ENCODE data around the gene VPS33A. TPM values are rescaled to one million over a fixed set of nuclear protein-coding genes. Genes with fewer than 3 reads are reported as not detected.
"Not testable (repeated sequence)": the region's sequence is repeated elsewhere in the genome, so short reads cannot be mapped to it uniquely, and the experiment has no call there.

Gene VPS33A
- total RNA-seq, 1 donor from 2014 or later: 16.9 TPM

GRCh38 chr12:122205053-122205925 is 61.0 kb downstream of the VPS33A start:
- Mint-ChIP-seq H3K27ac (ENCODE audit: unreplicated experiment) (no peak overlapping the region), H3K4me1 (ENCODE audit: low read depth) (peaks cover 12% of the 10 kb centered on the region), H3K27me3 (ENCODE audit: low read depth) (peaks cover 8% of the 10 kb centered on the region), H3K4me3 (ENCODE audit: unreplicated experiment) (peak overlapping the region; percentile 60), H3K36me3 (ENCODE audit: low read depth) (peaks cover 21% of the 10 kb centered on the region), H3K9me3 (ENCODE audit: low read depth) (no peaks in the 10 kb centered on the region)
- no peak for DNase-seq (ENCODE audit: low spot score)
- no peak for TF ChIP-seq CTCF (IDR thresholded peaks at IDR 0.05)

GRCh38 chr12:122204167-122205052 is 61.9 kb downstream of the VPS33A start:
- Mint-ChIP-seq H3K27ac (ENCODE audit: unreplicated experiment) (no peak overlapping the region), H3K4me1 (ENCODE audit: low read depth) (peaks cover 12% of the 10 kb centered on the region), H3K27me3 (ENCODE audit: low read depth) (peaks cover 8% of the 10 kb centered on the region), H3K4me3 (ENCODE audit: unreplicated experiment) (peak overlapping the region; percentile 60), H3K9me3 (ENCODE audit: low read depth) (no peaks in the 10 kb centered on the region), H3K36me3 (ENCODE audit: low read depth) (peaks cover 14% of the 10 kb centered on the region)
- no peak for TF ChIP-seq CTCF (IDR thresholded peaks at IDR 0.05)
- no peak for DNase-seq (ENCODE audit: low spot score)

GRCh38 chr12:122203301-122204166 is 62.8 kb downstream of the VPS33A start, which contains the start of gene B3GNT4:
Gene B3GNT4, plus strand, starts transcription at chr12:122203709. Its CDS starts 910 bp downstream, at chr12:122204619.
- no peak for DNase-seq (ENCODE audit: low spot score)
- no peak for TF ChIP-seq CTCF (IDR thresholded peaks at IDR 0.05)
- Mint-ChIP-seq H3K27ac (ENCODE audit: unreplicated experiment) (no peak within 1 kb of the TSS), H3K4me1 (ENCODE audit: low read depth) (peaks cover 12% of the 10 kb centered on the region), H3K36me3 (ENCODE audit: low read depth) (peaks cover 12% of the 10 kb centered on the region), H3K9me3 (ENCODE audit: low read depth) (no peaks in the 10 kb centered on the region), H3K4me3 (ENCODE audit: unreplicated experiment) (peak within 1 kb of the TSS; percentile 75), H3K27me3 (ENCODE audit: low read depth) (peaks cover 8% of the 10 kb centered on the region)

GRCh38 chr12:122202811-122203210 is 63.5 kb downstream of the VPS33A start:
- H3K4me1 Mint-ChIP-seq (ENCODE audit: low read depth): peaks cover 15% of the 10 kb centered on the region
- H3K9me3 Mint-ChIP-seq (ENCODE audit: low read depth); H3K27me3 Mint-ChIP-seq (ENCODE audit: low read depth); H3K27ac Mint-ChIP-seq (ENCODE audit: unreplicated experiment); H3K36me3 Mint-ChIP-seq (ENCODE audit: low read depth): not testable (repeated sequence)
- peak; percentile 47 for DNase-seq (ENCODE audit: low spot score)
- peak overlapping the region; percentile 75 for H3K4me3 Mint-ChIP-seq (ENCODE audit: unreplicated experiment)

- H3K4me3 Mint-ChIP-seq (ENCODE audit: unreplicated experiment): no peak overlapping the region
- DNase-seq (ENCODE audit: low spot score): no peak
- no peak overlapping the region for H3K27ac Mint-ChIP-seq (ENCODE audit: unreplicated experiment)
- H3K27me3 Mint-ChIP-seq (ENCODE audit: low read depth): peaks cover 10% of the 10 kb centered on the region
- no peak for TF ChIP-seq CTCF (IDR thresholded peaks at IDR 0.05)
- no peaks in the 10 kb centered on the region for H3K9me3 Mint-ChIP-seq (ENCODE audit: low read depth)
- no peaks in the 10 kb centered on the region for H3K36me3 Mint-ChIP-seq (ENCODE audit: low read depth)
- H3K4me1 Mint-ChIP-seq (ENCODE audit: low read depth): peaks cover 19% of the 10 kb centered on the region
Observed at GRCh38 chr12:122202017-122202416, 64.3 kb downstream of the VPS33A start.

All from chondrocyte (in vitro differentiated cells).